H1 (cell line): ENCODE results near the gene GPR45. TPM values are rescaled to one million over a fixed set of nuclear protein-coding genes. Genes with fewer than 3 reads are reported as not detected.
"Not testable (repeated sequence)": the region's sequence is repeated elsewhere in the genome, so short reads cannot be mapped to it uniquely, and the experiment has no call there.

ENCODE experiments used
- CTCF ChIA-PET: fragments of 300-600 bp; sonication (Branson Sonifier 250); formaldehyde crosslinking; loops from one replicate; lab custom pipeline; 2021; ENCODE audit not compliant: partially characterized antibody; lab: Charles Lee
- POLR2A ChIA-PET: fragments of 300-600 bp; sonication (Branson Sonifier 250); formaldehyde crosslinking; loops from one replicate; lab custom pipeline; 2021; ENCODE audit warnings: inconsistent platforms; ENCODE audit not compliant: partially characterized antibody; lab: Charles Lee
- DNase-seq, 2 experiments: peaks; one replicate each; pipeline versions ENCODE4 v3.0.0 to v3.0.0-alpha.2; 2010 to 2022; ENCODE audit warnings: low spot score in 2 of 2, low read depth in 1 of 2, mixed read lengths in 1 of 2
- FAIRE-seq: peaks from 2 replicates; lab custom pipeline; 2011; peaks lifted over from hg19 to GRCh38; lab: Jason Lieb, UNC
- H2AFZ ChIP-seq: 2 replicates; pipeline ENCODE4 v1.8.1; 2012; ENCODE audit warnings: low read length, inconsistent platforms
- H2AK5ac ChIP-seq: 2 replicates; pipeline ENCODE4 v1.6.1; 2013; ENCODE audit warnings: low read depth, low read length
- H2BK120ac ChIP-seq: replicated peaks from 2 replicates; pipeline ENCODE3; 2013; ENCODE audit warnings: low read depth, low read length, inconsistent platforms
- H2BK12ac ChIP-seq: 2 replicates; pipeline ENCODE4 v1.6.1; 2013; ENCODE audit warnings: low read depth, low read length
- H2BK15ac ChIP-seq: 2 replicates; pipeline ENCODE4 v1.6.1; 2013; ENCODE audit warnings: low read length
- H2BK20ac ChIP-seq: 2 replicates; pipeline ENCODE4 v1.6.1; 2013; ENCODE audit warnings: low read length
- H2BK5ac ChIP-seq: 2 replicates; pipeline ENCODE4 v1.6.1; 2013; ENCODE audit warnings: low read depth, low read length
- H3K14ac ChIP-seq: 2 replicates; pipeline ENCODE4 v1.6.1; 2013; ENCODE audit warnings: inconsistent platforms; ENCODE audit not compliant: insufficient read length
- H3K18ac ChIP-seq: 2 replicates; pipeline ENCODE4 v1.6.1; 2013; ENCODE audit warnings: low read length; ENCODE audit errors: extremely low read depth
- H3K23ac ChIP-seq: 2 replicates; pipeline ENCODE4 v1.6.1; 2013; ENCODE audit warnings: inconsistent platforms; ENCODE audit not compliant: insufficient read length
- H3K23me2 ChIP-seq: 2 replicates; pipeline ENCODE4 v1.6.1; 2013; ENCODE audit warnings: low read depth, low read length
- H3K27ac ChIP-seq: 2 replicates; pipeline ENCODE4 v1.6.1; 2011; ENCODE audit warnings: low read depth, low read length, inconsistent platforms
- H3K27me3 ChIP-seq, 4 experiments: replicated peaks in 1 of 4; 1 replicate in 1 of 4; 2 replicates in 3 of 4; pipeline versions ENCODE4 v1.6.1 to v1.8.1; 2011 to 2013; ENCODE audit warnings: low read length in 3 of 4, mild to moderate bottlenecking in 3 of 4, inconsistent platforms in 2 of 4, mixed read lengths in 2 of 4, moderate library complexity in 1 of 4; ENCODE audit not compliant: control insufficient read depth in 3 of 4, insufficient read depth in 3 of 4; ENCODE audit errors: extremely low read depth in 1 of 4
- H3K36me3 ChIP-seq, 4 experiments: 2 replicates each; pipeline versions ENCODE4 v1.6.1 to v1.8.1; 2011 to 2013; ENCODE audit warnings: mild to moderate bottlenecking in 4 of 4, low read length in 3 of 4, moderate library complexity in 2 of 4, control low read depth in 1 of 4, inconsistent platforms in 1 of 4; ENCODE audit not compliant: insufficient read depth in 4 of 4, control insufficient read depth in 2 of 4
- H3K4ac ChIP-seq: replicated peaks from 2 replicates; pipeline ENCODE3; 2013; ENCODE audit warnings: low read length, low read depth, mixed read lengths, inconsistent platforms; ENCODE audit not compliant: insufficient read length
- H3K4me1 ChIP-seq, 4 experiments: replicated peaks in 1 of 4; 1 replicate in 1 of 4; 2 replicates in 3 of 4; pipeline versions ENCODE4 v1.6.1 to v1.8.1; 2011 to 2013; ENCODE audit warnings: low read length in 3 of 4, inconsistent platforms in 2 of 4, mixed read lengths in 1 of 4; ENCODE audit not compliant: insufficient read depth in 4 of 4, control insufficient read depth in 3 of 4
- H3K4me2 ChIP-seq, 2 experiments: 2 replicates each; pipeline versions ENCODE4 v1.6.1 to v1.8.1; 2011 to 2013; ENCODE audit warnings: low read depth in 2 of 2, low read length in 2 of 2, control low read depth in 1 of 2, inconsistent platforms in 1 of 2, mild to moderate bottlenecking in 1 of 2; ENCODE audit not compliant: insufficient read depth in 1 of 2
- H3K4me3 ChIP-seq, 4 experiments: fragments of 200-600, 300-600 bp in 1 of 4; sonication (generic), shearing (Covaris generic), sonication (Bioruptor Twin) in 1 of 4; 2 replicates each; pipeline versions ENCODE4 v1.5.1 to v1.8.1; 2011 to 2016; ENCODE audit warnings: low read length in 4 of 4, low read depth in 3 of 4, control low read depth in 2 of 4, inconsistent platforms in 2 of 4, mild to moderate bottlenecking in 2 of 4, mixed read lengths in 1 of 4, moderate library complexity in 1 of 4; ENCODE audit not compliant: insufficient read depth in 2 of 4; ENCODE audit errors: extremely low read depth in 1 of 4
- H3K56ac ChIP-seq: replicated peaks from 2 replicates; pipeline ENCODE3; 2013; ENCODE audit warnings: low read depth, mild to moderate bottlenecking, mixed read lengths, low read length, inconsistent platforms; ENCODE audit not compliant: insufficient read length
- H3K79me1 ChIP-seq: 2 replicates; pipeline ENCODE4 v1.6.1; 2013; ENCODE audit warnings: low read depth, low read length, control low read depth
- H3K79me2 ChIP-seq, 2 experiments: 2 replicates each; pipeline versions ENCODE4 v1.6.1 to v1.8.1; 2012 to 2013; ENCODE audit warnings: low read length in 2 of 2, mild to moderate bottlenecking in 2 of 2, inconsistent platforms in 1 of 2; ENCODE audit not compliant: insufficient read depth in 2 of 2, control insufficient read depth in 1 of 2
- H3K9ac ChIP-seq, 4 experiments: replicated peaks in 1 of 4; 1 replicate in 1 of 4; 2 replicates in 3 of 4; pipeline versions ENCODE4 v1.6.1 to v1.8.1; 2011 to 2013; ENCODE audit warnings: low read depth in 3 of 4, low read length in 3 of 4, control low read depth in 2 of 4, mild to moderate bottlenecking in 2 of 4, moderate library complexity in 2 of 4, inconsistent platforms in 1 of 4; ENCODE audit errors: extremely low read depth in 1 of 4
- H3K9me3 ChIP-seq, 2 experiments: 2 replicates each; pipeline versions ENCODE4 v1.6.1 to v1.8.1; 2012 to 2013; ENCODE audit warnings: mild to moderate bottlenecking in 2 of 2, moderate library complexity in 2 of 2, control low read depth in 1 of 2, inconsistent platforms in 1 of 2, low read depth in 1 of 2, low read length in 1 of 2, mixed read lengths in 1 of 2; ENCODE audit not compliant: insufficient read depth in 2 of 2
- H4K20me1 ChIP-seq, 2 experiments: replicated peaks in 1 of 2; 2 replicates each; pipeline versions ENCODE3 to v1.8.1; 2011 to 2013; ENCODE audit warnings: inconsistent platforms in 2 of 2, low read length in 2 of 2, mild to moderate bottlenecking in 1 of 2; ENCODE audit not compliant: insufficient read depth in 2 of 2, control insufficient read depth in 1 of 2
- H4K5ac ChIP-seq: 2 replicates; pipeline ENCODE4 v1.6.1; 2013; ENCODE audit warnings: low read length, low read depth, mixed read lengths, inconsistent platforms; ENCODE audit not compliant: insufficient read length
- H4K8ac ChIP-seq: 2 replicates; pipeline ENCODE4 v1.8.0; 2013; ENCODE audit warnings: mild to moderate bottlenecking, moderate library complexity, low read length, inconsistent platforms; ENCODE audit not compliant: insufficient read depth; ENCODE audit errors: extremely low read depth
- H4K91ac ChIP-seq: replicated peaks from 2 replicates; pipeline ENCODE3; 2013; ENCODE audit warnings: low read length, mixed read lengths, inconsistent platforms; ENCODE audit not compliant: insufficient read length
- WGBS, 2 experiments: shearing (Covaris generic) in 1 of 2; methylation state at CpG; one replicate each; pipeline versions ENCODE4 v1.1.6 to v1.1.7; 2013 to 2015; ENCODE audit warnings: low lambda C conversion rate in 2 of 2, mixed read lengths in 2 of 2, inconsistent platforms in 1 of 2, low coverage in 1 of 2, missing lambda C conversion rate in 1 of 2; ENCODE audit not compliant: insufficient replicate concordance in 2 of 2, insufficient coverage in 1 of 2, insufficient read length in 1 of 2; ENCODE audit errors: extremely low coverage in 1 of 2, missing lambda C conversion rate in 1 of 2; 5-methylcytosine and 5-hydroxymethylcytosine counted together
- polyA plus RNA-seq, 7 experiments: library from polyadenylated mRNA; depleted of rRNA in 3 of 7; stranded (reverse) in 5 of 7; unstranded in 2 of 7; fragments of >200 nt in 5 of 7; fragments of 200-250 nt in 2 of 7; gene quantifications; 1 replicate in 5 of 7; 2 replicates in 1 of 7; 4 replicates in 1 of 7; pipeline versions ENCODE4 v1.2.1 to v1.2.3, GENCODE V29; 2011 to 2013; ENCODE audit warnings: missing spikeins in 2 of 7, mixed read lengths in 2 of 7
- total RNA-seq: library from RNA; stranded (reverse); fragmentation: NEBNext Ultra II Directional; extraction: Animal tissue kit (Norgen Biotek cat#: 25700); gene quantifications from 2 replicates; pipeline ENCODE4 v1.2.1, GENCODE V29; 2021

Gene GPR45
- total and polyA plus RNA-seq, 2 of the 8 experiments (the other 6 are each of a cell fraction or from before 2014, with no cell fraction given): 0.21 TPM; not detected in 1

GRCh38 chr2:105251016-105251648, 9.6 kb downstream of the GPR45 start:
- POLR2A ChIA-PET, H3K4me1 ChIP-seq, H2BK5ac ChIP-seq, DNase-seq, H3K9ac ChIP-seq, H3K18ac ChIP-seq, H3K23ac ChIP-seq, H4K20me1 ChIP-seq, FAIRE-seq, H3K9me3 ChIP-seq, H4K8ac ChIP-seq, H3K27ac ChIP-seq, H3K4ac ChIP-seq, H3K4me3 ChIP-seq, H3K79me1 ChIP-seq, H2BK12ac ChIP-seq, H3K56ac ChIP-seq, H4K5ac ChIP-seq, H2BK15ac ChIP-seq, H3K79me2 ChIP-seq, H2BK20ac ChIP-seq, H3K27me3 ChIP-seq, H4K91ac ChIP-seq, CTCF ChIA-PET, H3K14ac ChIP-seq, H3K23me2 ChIP-seq, H3K36me3 ChIP-seq, H2BK120ac ChIP-seq, H2AK5ac ChIP-seq, H2AFZ ChIP-seq, H3K4me2 ChIP-seq: not testable (repeated sequence)
- 98% methylated on average over 6 of the region's 43 CpGs; no CpG with 5 or more reads in 1 of the 2 experiments for WGBS, 2 experiments
